NOMO-1 treated with dmso at 0.1 percent for 144 hours (cell line): ENCODE results near the gene VANGL2.

Experiments used
- DNase-seq: peaks from one replicate; lab custom pipeline; 2025; ENCODE audit not compliant: unreplicated experiment; lab: John Stamatoyannopoulos, UW

The VANGL2 gene

DNA sequence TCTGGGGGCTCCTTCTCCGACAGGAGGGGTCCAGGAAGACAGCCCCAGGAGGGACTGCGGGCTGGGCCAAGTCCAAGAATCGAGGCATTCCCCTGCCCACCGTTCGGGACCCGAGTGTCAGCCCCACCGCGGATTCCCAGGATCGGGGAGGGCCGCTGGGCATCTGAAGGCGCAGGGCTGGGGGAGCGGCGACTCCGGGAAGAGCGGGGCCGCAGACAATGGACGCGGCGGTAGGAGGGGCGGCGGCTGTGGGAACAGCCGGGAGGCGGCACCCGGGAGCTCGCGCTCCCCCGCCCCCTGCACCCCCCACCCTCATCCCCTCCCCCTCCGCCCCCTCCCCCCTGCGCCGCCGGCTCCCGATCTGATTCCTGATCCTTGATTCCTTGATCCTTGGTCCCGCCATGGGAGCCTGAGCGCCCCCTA lies at the start of gene VANGL2:
Gene VANGL2, plus strand, starts transcription at position 342 of the 423 bp plus-strand sequence. CDS start 15,274 bp downstream, outside the sequence.
- no peak for DNase-seq

DNA sequence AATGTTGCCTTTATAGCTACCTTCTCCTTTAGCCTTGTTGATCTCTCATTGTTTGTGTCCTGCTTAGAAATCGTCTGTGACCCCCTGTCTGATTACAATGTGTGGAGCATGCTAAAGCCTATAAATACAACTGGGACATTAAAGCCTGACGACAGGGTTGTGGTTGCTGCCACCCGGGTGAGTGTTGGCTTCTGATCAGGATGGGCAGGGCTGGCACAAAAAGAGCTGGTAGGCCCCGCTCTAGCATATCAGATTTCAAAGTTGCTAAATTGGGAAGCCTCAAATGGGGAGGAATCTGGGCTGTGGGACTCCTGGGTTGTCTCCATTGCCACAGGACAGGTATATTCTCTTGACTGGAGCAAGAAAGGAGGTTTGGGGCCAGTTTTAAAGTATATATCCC lies 48.7 kb upstream of the VANGL2 start:
- DNase-seq: no peak

DNA sequence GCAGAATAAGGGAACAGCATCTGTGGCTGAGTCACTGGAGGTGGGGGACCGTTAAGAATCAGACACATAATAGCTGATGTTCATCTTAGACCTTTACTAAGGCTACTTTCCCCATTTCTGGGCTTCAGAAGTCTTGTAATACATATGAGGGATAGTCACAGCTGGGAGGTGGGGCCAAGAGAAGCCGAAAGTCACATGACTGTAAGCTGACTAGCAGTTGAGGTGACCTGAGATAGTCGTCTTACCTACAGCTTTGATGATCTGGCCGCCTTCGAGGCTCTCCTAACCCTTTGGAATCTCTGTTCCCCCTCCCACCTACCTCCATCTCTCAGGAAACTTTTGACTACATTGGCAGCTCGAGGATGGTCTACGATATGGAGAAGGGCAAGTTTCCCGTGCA lies 47.8 kb upstream of the VANGL2 start:
- no peak for DNase-seq

DNA sequence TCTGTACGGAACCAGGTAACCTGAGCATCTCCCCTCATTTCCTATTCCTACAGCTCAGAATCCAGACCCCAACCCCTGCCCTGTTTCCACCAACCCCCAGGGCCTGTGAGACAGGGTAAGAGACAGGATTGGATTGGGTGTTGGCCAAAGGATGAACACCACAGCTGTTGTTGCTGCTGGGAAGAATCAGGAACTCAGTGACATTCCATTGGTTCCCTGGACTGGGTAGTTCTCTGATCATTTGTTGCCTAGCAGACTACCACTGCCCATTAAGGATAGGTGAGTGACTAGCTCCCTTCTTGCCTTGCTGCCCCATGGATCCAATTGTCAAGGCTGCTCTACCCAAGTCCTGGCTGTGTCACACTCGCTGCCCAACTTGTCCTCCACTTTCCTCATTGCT lies 47.1 kb upstream of the VANGL2 start:
- DNase-seq: no peak

DNA sequence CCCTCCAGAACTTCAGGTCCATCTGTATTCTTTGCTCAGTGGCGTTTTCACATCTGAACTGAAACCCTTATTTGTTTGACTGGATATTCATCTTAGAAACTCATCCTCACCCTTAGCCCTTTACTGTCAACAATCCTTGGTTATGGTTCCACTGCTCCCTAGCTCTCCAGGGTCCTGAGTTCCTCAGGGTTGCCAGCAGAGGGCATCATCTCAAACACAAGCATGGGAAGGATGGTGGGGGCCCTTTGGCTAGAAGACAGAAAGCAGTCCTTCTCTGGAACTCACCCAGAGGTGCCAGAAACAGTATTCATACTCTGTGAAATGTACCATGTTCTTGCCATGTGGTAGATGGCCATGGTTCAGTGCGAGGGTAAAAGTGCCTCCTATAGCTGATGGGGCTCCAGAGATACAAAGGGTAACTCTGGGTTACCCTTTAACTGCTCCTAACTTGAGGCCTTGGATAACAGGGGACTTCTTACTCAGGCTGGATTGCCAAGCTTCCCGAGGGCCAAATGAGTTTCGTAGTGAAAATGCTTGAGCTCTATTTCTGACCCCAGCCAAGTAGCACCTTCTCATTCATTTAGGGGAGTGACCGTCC lies 45.9 kb upstream of the VANGL2 start:
- no peak for DNase-seq

DNA sequence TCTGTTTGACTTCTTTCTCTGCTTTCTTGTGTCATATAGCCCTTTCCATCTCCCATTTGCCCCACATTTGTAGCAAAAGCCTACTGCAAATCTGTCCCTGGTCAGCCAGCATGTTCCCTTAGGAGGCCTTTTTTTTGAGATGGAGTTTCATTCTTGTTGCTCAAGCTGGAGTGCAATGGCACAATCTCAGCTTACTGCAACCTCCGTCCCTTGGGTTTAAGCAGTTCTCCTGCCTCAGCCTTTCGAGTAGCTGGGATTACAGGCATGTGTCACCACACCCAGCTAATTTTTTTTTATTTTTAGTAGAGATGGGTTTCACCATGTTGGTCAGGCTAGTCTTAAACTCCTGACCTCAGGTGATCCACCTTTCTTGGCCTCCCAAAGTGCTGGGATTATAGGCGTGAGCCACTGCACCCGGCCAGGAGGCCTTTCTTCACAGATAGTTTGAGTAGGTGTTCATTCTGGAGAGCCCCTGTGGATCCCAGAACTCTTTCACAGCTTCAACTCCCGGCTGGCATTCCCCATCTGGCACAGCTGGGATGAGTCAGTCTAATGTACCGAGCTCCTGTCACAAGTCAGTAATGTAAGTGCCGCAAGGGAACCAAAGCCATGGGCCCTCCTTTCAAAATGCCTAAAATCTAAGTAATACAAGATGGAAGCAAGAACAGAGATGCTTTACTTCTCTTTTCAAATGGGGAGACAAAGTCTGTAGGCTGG lies 42.9 kb upstream of the VANGL2 start:
- no peak for DNase-seq

DNA sequence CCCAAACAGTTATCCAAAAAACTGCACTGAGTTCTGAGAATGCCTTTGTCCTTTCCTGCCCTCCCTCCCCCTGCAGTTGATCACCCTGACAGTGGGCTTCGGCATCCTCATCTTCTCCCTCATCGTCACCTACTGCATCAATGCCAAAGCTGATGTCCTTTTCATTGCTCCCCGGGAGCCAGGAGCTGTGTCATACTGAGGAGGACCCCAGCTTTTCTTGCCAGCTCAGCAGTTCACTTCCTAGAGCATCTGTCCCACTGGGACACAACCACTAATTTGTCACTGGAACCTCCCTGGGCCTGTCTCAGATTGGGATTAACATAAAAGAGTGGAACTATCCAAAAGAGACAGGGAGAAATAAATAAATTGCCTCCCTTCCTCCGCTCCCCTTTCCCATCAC lies 42.3 kb upstream of the VANGL2 start:
- no peak for DNase-seq

DNA sequence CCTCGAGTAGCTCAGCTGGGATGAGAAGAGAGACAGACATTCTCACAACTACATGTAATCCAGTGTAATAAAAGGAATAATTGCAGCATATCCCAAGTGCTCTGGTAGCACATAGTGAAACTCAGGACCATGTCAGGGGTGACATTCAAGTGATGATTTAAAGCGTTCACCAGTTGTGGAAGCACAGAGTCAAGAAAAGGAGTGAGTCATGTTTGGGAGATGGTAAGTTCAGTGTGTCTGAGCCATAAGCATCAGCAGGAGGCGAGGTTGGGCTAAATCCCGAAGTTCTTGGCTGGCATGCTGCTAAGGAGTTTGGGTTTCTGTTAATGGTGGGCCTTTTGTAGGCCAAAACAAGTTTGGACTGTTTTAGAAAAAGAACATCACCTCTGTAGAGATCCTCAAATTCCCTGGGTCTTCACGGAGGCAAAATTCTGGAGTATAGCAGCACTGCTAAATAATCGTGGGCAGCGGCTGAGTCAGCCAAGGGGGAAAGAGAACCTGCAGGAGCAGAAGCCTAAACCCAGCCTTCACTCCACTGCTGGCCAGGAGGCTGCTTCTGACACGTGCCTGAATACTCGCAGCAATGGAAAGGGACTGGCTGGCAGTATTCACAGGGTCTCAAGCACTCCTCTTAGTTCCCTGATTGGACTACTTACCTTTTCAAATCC lies 40.7 kb upstream of the VANGL2 start:
- no peak for DNase-seq

DNA sequence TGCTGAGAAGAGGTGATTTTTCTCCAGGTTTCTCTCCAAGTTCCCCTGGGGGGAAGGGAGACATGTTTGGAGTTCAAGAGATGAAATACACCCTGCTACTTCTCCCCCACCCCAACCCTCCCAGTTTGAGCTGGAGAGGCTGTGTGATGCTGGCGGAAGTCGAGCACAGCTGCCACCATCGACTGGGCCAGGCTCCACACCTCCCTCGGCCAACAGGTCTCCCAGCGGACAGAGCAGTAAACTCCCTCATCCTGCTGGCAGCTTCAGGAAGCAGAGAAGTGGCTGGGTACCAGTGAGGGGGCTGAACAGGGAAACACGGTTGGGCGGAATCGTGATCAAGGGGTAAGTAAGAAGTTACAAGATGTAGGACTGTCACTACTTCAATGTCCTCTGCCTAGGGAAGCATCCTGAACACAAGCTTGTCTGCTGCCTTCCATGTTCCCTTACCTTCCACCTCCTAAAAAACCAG lies 40.1 kb upstream of the VANGL2 start:
- DNase-seq: no peak

DNA sequence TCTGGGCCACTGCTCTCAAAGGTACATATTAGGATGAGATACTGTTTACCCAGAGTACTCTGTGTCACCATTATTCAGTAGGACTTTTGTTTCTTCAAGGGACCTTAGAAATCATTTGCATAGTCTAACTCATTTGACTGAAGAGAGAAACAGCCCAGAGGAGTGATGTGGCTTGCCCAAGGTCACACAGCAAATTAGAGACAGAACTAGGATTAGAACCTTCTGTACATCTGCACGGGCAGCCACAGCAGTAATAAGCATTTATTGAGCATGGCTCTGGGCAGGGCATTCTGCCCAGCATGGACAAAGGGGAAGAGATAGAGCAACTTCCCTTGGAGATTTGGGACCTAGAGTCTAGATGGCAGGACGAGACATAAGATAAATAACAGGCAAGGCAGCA lies 39.2 kb upstream of the VANGL2 start:
- DNase-seq: no peak

DNA sequence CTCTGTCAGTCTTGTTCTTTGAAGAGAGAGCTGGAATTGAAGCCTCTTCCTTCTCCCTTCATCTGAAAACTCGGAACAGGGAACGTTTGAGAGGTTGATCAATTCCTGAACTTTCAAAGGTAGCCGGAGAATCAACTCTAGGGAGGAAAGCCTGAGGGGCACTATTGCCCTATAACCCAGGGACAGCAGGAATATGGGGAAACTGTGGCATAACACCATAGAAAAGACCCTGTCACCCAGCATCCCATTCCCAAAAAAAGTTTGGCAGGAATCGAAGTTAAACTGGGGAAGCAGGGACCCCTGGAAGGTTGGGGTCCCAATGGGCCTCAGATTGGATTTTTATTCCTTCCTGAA lies 38.6 kb upstream of the VANGL2 start:
- no peak for DNase-seq

DNA sequence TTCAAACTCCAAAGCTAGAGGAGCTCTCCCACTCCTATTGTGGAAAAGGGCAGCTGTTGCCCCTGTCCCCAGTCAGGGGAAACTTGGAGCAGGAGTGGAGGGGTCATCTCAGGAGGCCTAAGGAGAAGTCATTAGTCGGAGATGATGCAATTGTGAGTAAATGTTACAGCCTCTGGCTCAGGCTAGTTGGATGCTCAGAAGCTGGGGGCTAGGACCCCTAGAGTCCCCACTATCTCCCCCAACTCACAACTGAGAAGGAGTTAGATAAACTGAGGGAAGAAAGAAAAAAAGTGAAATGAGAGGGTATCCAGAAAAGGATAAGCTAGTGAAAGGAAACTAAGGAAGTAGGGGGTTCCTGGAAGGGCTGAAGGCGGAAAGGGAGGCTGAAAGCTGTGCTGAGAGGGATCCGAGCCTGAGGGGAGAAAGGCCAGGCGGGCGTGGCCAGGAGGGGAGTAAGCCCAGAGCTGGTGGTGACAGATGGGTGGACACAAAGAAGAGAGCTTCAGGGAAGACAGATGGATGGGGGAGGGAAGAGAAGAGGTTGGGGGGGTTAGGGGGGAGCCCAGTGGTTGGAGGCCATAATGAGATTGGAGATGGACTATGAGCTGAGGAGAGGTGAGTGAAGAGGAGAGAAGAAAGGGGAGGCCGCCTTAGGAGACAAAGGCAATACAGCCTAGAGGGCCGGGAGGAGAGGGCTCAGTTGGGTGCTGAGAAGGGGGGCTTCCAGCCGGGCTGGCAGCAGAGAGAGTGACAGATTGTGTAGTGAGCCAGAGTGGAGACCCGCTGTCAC lies 38.0 kb upstream of the VANGL2 start:
- DNase-seq: no peak

DNA sequence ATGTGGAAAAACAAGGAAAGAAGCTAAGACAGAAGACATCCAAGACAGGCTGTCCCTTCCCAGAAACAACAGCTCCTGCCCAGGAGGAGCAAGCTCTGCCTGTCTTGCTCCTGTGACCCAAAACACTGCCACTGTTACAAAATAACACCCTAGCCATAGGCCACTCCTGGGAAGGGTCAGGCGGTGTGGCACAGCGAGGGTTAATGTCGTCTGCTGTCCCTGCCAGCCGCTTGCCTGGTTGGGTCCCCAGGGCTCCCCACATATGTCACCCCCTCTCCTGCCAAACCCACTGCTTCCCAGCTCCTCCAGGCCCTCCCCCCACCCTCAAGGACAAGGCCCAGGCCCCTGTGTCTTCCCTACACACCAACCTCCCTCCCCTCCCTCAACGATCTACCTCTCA lies 37.4 kb upstream of the VANGL2 start:
- no peak for DNase-seq

DNA sequence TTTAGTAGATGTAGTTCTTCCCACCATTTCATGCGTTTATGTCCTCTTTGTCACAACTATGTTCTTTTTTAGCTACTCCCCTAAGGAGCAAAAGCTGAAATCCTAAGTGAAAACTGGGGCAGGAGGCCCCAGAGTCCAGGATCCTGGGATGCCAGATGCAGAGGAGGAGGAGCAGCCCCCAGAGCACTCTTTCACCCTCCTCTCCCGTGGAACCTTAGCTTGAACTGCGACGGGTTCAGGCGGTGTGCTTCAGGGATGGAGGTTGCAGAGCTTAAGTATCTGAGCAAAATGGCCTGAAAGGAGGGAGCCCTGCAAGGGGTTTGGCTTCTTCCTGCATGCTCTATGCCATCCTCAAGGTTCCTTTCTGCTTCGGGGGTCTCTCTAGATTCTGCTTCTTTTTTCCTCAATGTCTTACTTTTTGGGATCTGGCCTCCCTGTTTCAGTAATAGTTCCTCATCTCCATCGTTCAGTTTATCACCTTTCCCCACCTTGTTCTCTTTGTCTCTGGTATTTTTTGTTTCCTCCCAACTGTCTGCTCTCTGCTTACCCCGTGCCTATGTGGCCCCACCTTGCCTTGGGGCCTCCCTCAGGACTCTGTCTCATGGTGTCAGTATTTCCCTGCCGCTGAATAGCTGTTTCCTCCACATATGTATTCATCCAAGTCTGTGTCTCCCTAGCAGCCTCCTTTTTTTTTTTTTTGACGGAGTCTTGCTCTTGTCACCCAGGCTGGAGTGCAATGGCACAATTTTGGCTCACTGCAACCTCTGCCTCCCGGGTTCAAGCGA lies 36.2 kb upstream of the VANGL2 start:
- DNase-seq: no peak

DNA sequence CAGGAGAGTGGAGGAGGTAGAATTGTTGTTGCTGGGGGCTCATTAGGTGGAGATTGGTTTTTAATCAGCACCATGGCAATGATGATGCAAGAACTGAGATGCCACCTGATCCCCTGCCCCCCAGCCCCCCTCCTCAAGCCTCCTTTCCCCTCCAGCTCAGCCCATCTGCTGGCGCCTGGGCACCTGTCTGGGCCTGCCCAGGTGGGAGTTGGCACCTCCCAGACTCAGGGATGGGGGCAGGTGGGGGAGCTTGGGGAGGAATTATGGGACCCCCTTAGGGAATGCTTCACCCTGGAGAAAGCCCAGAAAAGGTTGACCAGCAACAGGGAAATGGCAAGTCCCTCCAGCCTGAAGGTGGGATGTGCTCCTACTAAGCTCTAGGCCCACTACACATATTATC lies 35.0 kb upstream of the VANGL2 start:
- DNase-seq: no peak

DNA sequence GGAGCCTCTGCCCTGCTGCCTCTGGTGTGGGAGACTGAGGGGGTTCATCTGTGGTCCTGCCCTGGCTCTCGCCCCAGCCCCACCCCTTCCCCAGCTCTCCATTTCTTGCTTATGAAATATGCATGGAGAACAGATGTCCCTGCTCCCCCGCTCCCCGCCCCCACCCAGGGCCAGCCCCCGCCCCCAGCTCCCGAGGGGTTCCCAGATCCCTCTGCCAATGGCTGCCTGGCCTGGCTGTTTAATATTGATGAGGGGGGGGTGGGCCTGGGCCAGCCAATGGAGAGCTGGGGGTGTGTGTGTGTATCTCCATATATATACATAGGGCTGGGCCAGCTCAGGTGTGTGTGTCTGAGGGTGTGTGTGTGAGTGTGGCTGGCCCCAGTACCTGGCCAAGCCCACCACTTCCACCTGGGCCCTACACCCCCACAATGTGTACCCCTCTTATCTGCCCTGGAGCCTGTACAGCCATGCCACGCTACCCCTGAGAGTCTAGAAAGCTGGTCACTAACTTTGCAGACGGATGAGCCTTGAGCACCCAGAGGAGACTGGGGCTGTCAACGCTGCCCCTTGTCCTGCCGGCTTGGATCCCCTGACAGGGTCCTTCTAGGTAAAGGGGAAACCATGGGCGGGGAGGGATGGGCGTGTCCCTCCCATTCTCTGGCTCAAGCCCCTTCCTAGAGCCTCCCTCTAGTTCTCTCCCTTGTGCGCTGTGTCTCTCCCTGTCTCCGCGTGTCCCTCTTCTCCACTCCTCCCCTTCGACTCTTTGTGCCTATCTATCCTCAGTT lies 33.4 kb upstream of the VANGL2 start, which contains the start of gene NHLH1:
Gene NHLH1, plus strand, starts transcription at position 341 of the 785 bp plus-strand sequence. CDS start 3,661 bp downstream, outside the sequence.
- DNase-seq: no peak

DNA sequence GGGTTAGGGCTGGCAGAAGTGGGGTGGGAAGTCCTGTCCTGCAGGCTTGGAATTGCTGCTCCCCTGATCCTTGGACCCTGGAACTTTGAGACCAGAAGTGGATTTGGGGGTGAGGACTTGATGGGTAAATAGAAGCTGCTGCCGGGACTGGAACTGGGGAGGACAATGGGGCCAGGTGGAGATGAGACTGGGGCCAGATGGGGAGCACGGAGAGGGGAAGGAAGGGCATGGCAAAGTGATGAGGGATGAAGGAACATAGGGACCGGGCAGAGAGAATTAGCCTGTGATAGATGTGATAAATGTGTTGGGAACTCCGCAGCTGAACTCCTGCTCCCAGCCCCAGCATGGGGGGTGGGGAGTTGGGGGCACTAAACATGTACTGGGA lies 32.9 kb upstream of the VANGL2 start:
- DNase-seq: no peak

DNA sequence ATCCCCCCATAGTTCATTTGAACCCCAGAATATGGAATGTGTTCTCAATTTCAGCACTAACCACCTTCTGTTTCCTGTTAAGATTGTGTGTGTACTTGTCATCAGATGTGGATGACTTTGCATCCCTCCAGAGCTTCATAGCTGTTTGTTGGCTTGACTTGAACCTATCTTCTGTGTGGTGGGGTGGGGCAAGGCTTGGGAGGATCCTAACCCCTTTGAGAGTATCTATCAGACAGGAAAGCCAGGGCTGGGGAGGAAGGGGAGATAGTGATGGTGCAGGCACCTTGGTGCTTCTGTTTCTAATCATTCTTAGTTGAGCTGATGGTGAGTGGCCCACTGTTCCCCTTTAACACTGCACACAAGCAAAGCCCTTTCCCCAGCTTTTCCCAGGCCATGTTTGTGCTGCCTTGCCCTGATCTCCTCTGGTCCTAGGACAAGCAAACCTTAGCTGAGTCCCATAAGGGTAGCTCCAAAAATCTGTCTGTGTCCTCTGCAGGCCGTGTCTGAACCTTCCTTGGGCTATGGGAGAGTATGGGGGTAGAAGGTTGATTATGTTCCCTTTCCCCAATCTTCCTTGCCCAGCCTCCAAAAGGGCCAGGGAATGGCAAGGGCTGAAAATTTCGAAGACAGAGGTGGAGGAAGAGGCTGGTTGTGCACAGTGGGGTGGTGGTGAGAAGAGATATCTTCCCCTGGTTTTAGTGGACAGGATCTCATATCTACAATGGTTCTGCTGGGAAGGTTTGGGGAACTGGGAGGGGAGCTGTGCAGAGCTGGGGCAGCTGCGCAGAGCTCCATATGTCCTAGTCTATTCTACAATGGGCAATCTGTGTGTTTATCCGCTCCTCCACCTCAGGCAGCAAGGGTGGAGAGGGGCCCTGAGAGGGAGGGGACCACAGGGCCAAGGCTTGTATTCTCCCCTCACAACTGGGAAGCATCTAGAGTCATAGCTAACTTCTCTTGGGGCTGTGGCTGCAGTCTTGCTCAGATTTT lies 32.1 kb upstream of the VANGL2 start:
- no peak for DNase-seq

DNA sequence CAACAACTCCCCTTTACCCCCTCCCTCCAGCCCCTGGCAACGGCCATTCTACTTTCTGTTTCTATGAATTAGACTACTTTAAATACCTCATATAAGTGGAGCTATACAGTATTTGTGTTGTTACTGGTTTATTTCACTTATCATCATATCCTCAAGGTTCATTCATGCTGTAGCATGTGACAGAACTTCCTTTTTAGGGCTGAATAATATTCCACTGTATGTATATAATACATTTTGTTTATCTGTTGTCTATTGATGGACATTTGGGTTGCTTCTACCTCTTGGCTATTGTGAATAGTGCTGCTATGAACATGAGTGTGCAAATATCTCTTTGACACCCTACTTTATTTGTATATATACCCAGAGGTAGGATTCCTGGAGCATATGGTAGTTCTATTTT lies 31.3 kb upstream of the VANGL2 start:
- no peak for DNase-seq
